Right forelimb (tissue), 1 donor: ENCODE measurements around the gene MRPL36.
"Not testable (repeated sequence)": the region's sequence is repeated elsewhere in the genome, so short reads cannot be mapped to it uniquely, and the experiment has no call there.

Experiments
- DNase-seq: peaks from one replicate; pipeline ENCODE4 v3.0.0-alpha.2; 2018

Gene MRPL36

DNA sequence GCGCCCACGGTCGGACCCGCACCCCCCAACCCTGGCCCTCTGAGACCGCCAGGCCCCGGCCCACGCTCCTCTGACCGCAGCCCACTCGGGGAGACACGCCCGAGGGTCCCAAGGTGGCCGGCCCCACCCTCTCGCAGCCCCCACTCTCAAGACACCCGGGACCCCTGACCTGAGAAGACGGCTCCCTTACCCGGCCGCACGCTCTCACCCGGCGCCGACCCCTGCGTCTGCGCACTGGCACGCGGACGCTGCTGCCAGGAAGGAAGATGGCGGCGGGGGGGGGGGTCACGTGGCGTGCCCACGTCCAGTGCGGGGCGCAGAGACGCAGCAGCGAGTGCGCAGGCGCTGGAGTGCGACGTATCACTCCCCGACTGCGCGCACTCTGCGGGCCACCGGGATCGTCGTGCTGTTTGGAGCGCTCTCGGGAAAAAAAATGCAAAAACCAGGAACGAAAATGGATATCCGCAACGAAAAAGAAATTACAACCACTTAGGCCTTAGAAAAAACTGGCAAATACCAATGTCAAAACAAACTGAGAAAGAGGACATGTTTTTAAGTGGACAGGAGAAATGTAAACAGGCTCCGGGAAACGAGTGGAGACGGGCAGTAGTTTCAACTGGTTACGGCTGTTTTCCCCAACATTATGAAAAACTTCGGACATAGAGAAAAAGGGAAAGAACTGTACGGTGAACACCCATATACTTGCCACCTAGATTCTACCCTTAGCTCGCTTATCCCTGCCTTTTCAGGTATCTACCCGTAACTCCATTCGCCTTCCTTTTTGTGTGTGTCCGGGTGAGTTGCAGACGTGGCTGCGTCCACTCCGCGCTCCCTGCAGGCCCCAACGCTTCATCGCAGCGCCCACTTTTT, at the start of gene MRPL36:
MRPL36 (minus strand) TSS at position 236 of the 870 bp plus-strand sequence. CDS start 902 bp downstream, outside the sequence.
- peak; percentile 96 for DNase-seq

DNA sequence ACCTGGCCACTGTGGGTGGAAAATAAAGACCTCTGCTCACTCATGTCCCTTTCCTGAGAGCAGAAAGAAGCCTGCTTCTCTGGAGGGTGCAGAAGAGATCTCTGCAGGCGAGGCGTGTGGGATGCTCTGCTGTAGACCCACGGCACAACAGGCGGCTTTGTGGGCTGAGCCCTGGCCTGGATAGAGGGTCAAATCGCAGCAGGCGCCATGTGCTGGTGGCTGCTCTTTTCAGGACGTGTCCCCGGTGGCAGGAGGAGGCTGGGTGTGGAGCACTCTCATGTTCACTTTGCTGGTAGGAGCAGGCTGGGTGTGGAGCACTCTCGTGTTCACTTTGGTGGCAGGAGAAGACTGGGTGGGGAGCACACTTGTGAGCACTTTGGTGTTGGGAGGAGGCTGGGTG, 48.0 kb upstream of the MRPL36 start:
- no peak for DNase-seq

DNA sequence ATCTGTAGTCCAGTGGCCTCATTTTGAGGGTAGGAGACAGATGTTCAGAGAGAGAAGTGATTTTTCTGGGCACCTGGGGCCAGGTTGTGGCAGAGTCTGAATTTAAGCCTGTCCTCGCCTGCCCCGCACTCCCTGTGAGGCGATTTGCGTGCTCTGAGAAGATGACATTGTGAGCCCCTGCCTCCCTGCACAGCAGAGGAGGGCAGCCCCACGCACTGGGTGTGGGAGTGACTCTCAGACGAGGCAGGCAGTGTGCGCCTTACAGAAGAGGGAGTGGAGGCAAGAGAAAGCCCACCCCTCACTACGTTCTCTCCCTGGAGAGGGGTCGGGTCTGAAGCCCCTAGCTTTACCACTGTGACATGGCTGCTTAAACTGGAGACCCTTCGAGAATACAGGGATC, 47.4 kb upstream of the MRPL36 start:
- no peak for DNase-seq

DNA sequence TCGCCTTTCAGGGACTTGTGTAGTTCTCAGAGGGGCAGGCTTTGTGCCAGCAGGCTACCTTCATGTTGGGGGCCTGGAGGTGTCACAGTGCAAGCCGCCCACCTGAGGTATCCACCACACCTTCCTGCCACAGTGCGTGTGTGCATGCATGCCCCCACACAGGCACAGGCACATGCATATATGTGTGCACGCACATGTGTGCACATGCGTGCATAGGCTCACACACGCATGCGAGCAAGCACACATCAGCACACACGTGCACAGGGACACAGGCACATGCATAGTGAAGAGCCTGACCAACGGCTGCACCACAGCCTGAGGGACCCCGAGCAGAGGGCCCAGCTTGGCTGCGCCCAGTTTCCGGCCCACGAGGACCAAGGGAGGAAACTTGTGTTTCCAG, 46.9 kb upstream of the MRPL36 start:
- DNase-seq: no peak

DNA sequence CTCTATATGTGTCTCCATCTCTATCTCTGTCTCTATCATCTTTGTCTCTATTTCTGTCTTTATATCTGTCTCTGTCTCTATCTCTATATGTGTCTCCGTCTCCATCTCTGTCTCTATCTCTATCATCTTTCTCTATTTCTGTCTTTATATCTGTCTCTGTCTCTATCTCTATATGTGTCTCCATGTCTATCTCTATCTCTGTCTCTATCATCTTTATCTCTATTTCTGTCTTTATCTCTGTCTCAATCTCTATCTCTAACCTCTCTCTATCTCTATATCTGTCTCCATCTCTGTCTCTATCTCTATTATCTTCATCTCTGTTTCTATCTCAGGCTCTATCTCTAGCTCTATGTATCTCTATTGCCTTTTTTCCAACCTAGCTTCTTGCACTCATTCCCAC, 46.1 kb upstream of the MRPL36 start:
- no peak for DNase-seq

DNA sequence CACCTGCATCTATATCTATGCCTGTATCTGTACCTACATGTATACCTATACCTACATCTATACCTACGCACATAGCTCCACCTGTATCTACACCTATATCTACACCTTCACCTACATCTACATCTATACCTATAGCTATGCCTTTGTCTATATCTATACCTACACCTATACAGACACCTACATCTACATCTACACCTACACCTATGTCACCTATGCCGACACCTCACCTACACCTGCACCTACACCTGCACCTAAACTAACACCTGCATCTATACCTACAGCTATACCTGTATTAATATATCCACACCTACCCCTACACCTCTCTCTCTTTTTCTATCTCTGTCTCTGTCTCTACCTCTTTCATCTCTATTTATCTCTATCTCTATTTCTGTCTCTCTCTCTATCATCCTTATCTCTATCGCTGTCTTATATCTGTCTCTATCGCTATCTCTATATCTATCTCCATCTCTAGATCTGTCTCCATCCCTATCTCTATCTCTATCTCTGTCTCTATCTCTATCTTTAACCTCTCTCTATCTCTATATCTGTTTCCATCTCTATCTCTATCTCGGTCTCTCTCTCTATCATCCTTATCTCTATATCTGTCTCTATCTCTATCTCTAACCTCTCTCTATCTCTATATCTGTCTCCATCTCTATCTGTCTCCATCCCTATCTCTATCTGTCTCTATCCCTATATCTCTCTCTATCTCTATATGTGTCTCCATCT, 45.2 kb upstream of the MRPL36 start:
- no peak for DNase-seq

DNA sequence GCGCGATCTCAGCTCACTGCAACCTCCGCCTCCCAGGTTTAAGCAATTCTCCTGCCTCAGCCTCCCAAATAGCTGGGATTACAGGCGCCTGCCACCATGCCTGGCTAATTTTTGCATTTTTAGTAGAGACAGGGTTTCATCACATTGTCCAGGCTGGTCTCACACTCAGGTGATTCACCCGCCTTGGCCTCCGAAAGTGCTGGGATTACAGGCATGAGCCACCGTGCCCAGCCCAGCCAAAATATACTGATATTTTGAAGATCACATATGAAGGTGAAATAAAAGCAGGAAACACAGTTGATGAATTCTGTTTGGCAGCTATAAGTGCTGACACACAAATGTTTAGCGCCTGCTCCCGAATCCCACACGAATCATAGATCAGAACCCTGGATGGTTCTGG, 44.1 kb upstream of the MRPL36 start:
- DNase-seq: not testable (repeated sequence)

DNA sequence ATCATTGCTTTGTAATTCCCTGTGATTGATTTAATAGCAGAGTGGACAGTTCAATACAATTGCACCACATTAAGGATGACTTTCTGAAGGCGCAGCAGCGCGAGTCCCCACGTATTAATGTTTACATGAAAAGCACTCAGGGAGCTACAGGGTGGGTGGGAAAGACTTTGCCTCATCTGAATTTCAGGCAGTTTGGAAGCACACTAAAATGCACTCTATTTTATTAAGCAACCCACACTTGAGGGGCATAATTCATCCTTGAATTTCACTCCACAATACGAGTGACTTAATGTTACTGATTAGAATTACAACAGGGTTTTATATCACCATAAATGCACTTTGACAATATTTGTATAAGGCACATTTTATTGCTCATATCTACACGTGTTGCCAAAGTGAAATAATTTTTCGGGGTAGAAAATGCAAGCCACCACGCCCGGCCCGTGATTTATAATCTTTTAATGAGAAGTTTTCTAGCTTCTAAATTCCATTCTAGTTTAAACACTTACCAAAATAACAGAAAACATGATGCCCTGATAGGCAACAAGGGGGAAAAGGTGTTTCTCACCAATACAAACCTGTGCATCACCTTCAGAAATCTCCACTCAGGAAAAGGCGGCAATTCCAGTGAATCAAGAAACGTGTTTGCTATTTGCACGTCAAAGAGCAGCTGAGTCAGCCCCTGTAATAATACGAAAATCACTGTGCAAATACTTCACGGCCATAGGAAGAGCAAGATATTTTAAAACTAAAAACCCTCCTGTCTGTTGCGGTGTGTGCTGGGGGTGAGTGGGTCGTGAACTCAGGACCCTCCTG, 42.6 kb upstream of the MRPL36 start:
- no peak for DNase-seq

DNA sequence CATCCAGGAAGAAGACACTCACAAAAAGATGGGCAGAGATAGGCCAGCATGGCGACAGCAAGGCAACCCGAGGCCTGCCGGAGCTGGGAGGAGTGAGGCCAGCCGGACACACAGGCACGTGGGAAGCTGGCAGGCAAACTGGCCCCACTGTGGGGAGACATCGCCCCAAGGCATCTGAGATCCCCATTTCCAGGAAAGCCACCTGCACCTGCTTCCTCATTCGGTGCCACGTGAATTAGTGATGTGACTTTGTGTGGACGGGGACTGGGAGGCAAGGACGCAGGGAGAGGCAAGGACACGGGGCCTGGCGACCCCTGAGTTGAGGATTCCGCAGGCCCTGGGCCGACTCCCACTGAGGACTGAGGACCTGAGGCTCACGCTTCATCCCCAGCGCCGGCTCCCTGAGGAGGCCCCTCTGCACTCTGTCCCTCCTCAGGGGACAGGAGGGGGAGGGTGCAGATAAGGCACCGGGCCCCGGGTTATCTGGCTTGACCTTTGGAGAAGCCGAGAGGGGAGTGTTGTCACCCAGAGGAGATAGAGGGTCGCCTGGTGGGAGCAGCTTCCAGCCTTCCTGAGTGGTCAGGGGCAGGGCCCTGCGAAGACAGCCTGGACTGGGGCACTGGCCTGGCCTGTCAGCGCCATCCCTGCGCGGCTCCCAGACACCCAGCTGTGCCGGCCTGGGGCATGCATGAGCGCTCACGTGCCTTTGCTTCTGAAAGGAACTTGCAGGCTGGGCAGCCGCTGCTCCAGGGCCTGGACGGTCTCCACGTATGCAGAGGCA, 41.3 kb upstream of the MRPL36 start:
- DNase-seq: no peak

DNA sequence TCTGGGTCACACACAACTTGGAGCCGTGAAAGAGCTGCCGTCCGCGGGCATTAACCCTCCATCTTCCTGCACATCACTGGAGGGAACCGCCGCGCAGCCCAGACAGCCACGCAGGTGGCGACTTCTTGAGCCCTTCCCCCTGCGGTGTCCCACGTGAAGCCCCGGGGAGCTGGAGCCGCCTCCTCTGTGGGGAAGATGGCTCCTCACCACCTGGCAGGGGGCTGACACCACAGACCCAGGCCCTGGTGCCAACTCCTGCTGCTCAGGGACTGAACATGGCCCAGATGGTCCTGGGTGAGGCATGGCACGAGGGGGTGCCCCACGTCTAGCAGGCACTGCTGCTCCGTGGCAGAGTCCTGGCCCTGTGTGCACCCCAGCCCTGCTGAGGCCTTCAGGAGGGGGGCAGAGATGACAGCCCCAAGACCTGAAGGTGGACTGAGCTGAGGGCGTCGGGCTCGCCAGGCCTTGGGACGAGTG, 40.5 kb upstream of the MRPL36 start:
- no peak for DNase-seq

DNA sequence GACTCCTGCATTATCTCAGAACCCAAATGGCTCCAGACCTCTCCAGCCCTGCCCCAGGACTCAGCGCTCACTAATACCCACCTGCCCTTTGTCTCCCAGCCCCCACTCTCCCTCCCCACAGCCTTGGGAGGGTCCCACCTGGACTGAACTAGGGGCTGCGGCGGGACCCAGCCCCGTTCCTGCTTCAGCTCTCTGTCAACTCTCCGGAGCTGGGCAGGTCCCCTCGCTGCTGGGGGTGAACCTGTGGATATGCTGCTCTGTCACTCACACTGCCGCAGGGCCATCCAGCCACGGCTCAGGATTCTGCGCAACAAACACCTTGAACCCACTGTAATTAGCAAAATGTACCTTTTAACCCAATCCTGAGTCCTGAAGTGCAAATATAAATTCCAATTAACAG, 38.4 kb upstream of the MRPL36 start:
- no peak for DNase-seq

DNA sequence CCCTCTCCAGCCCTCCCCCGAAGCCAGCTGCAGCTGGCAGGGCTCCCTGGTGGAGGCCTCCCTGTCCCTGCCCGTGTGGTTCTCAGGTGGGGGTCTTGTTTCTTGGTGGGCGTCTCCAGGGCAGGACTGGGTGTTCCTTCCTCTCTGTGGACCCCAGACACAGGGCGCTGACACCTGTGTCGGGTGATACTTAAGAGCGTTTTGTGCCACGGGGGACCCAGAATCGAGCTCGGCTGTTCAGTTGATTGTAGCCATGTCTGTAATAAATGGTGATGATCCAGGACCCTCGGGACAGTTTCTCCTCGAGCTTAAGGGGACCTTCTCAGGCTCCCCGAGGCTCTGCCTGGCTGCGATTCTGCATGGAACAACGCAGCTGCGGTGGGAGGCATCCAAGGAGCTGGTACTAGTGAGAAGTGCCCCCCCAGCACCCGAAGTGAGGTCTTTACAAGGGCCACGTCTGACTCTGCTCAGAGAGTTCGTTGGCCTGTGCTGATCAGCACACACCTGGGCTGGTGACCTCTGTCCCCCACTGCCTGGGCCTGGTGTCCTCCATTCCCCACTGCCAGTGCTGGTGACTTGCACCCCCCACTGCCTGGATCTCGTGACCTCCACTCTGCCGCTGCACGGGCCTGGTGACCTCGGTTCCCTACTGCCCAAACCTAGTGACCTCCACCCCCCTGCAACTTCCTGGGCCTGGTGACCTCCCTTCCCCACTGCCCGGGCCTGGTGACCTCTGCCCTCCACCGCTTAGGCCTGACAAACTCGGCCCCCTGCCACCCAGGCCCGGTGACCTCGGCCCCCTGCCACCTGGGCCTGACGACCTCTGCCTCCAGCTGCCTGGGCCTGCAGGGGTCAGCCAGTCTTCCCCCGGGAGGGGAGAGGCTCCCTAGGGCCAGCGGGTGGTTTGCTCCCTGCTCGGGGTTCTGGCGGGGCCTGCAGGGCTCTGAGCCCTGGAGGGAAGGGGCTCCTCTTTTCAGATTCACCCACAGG, 37.5 kb upstream of the MRPL36 start:
- no peak for DNase-seq

DNA sequence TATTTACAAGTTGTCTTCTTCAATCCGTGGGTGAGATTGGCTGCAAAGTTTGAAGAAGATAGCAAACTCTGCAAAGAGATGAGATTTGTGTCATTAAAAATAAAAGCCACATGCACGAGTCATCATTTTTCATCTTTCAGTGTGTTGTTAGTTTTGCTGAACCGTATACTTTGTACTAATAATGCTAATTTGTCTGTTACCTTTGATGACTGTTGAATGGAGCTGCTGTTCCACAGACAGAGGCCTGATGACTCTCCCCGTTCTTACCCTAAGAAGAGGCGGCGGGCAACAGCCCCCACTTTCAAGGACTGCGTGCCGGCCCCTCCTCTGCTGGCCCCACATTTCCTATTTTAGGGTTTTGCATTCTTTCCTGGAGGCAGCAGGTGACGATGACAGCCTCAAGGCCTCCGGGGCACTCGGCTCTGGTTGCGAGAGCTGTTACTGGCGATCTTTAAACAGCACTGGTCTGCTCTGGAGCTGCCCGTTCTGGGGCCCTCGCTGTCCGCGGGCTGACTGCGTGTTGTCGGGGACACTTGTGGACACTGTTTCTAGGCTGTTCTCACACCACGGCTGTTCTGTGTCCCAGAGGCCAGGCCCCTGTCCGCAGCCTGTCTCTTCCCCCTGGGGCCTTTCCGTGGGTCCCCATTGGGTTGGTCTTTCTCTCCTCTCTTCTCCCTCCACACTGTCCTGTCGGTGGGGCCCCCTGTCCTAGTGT, 36.7 kb upstream of the MRPL36 start:
- peak; percentile 43 for DNase-seq

DNA sequence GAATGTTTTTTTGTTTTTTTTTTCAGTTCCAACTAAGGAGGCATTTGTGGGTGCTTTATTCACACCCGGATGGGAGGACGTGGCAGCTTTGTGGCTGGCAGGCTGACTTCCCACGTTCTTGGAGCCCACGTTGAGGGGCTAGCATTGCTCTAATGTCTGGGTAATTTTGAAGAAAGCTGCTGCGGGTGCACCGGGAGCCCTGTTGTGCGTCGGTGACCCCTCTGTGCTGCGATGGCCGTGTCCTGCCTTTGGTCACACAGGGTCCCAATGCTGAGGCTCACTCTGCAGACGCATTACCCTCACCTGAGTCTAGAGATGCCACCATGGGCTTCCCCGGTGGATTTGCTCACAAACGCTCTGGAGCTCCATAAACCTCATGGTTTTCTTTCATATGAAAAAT, 35.8 kb upstream of the MRPL36 start:
- DNase-seq: no peak

DNA sequence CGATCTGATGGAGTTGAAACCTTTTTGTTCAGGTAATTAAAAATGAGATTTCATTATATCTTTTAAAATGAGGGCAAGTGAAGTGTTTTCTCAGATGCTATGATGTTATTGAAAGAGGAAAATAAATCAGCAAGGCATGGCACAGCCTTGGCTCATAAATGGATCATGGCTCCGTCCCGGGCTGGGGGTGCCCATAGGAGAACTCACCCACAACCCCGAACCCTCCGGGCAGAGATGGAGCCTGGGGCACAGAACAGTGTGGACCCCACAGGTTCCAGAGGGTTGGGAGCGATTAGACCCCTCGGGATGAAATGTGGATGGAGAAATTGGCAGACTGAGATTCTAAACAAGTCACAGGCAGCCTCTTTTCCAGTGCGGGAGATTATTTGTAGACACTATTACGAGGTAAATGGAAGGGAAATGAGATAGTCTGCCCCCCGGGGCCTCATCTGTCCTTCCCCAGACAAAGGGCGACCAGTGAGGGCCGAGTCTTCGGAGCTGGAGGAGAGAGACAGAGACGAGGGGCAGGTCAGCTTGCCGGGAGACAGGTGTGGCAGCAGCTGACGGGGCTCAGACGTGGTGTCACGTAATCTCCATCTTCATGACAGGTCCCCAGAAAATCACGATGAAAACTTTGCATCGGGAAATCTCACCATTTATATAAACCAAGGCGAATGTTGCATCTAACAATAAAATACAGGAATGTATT, 35.2 kb upstream of the MRPL36 start:
- DNase-seq: peak; percentile 30

DNA sequence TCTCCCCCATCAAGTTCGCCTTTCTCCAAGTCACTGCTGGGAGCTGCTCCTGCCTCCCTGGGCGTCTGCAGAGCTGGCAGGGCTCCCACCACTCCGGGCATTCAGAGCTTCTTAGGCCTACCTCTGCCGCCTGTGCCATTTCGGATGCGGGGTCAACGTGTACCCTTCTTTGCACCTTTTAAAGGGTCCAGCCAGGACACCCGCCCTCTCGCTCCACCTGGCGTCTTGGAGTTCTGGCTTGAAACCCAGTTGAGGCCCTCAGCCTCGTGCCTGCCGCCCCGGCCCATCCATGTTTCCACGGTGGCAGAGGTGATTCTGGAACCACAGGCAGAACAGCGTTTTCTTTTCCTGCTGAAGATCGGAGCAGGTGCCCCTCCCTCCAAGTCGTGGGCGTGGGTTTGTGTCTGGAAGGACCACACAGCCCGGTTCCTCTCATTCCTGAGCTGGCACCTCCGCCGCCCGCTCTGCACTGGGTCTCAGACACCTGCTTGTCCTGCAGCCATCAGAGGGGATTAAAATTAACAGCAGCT, 34.5 kb upstream of the MRPL36 start:
- peak; percentile 40 for DNase-seq

DNA sequence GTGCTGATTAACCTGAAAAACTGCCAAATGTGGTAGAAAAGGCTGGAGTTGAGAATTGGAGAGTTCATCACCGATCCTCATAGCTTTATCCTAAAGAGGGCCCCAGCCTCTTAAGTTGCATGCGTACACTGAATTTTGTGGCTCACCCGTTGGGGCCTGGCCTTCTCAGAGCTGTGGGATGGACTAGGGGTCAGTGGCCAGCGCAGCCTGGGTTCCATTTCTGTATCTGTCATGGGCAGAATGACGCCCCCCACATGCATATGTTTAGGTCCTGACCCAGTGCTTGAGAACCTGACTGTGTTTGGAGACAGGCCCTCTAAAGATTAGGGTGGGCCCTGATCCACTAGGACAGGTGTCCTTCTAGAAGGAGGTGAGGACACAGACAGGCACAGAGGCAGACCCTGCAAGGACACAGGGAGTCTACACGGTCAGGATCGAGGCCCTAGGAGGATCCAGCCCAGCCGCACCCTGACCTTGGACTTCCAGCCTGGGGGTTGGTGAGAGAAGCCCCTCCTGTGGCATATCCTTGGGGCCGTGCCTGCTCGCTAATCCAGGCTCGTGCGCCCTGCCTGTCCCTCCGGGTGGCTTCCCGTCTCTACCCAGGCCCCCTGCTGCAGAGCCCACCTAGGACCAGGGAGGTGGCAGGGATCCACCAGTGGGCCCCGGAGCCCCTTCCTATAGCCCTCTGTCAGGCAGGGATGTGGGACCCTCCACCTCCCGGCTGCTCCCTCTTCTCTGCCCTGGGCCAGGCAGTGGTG, 33.8 kb upstream of the MRPL36 start:
- DNase-seq: peak; percentile 3

DNA sequence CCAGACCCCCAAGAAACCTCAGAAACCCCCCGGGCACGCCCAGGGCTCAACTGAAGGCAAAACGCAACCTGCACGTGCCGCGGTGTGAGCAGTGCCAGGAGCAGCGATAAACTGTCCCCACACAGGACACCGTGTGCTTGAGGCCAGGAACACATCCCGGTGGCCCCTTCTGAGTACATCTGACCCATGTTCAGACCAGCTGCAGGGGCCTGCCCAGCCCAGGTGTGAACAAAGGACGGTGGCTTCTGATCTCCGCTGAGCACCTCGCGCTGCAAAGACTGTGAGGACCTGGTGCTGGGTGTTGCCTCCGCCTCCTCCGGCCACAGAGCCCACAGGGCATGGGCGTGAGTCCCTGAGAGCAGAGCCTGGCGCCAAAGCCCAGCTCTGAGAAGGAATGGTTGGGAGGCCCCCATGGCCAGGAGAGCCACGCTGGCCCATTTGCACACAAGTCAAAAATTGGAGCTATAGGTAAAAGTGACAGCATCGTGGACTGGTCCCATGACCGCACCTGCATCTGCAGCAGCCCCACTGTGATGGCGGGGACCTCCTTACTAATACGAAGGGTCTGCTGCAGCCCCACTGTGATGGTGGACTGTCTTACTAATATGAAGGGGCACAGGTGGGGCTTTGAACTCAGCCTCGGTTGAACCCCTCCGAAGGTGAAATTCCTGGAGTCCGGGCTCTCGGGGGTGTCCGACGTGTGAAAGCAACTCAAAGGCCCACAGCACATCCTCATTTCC, 33.0 kb upstream of the MRPL36 start:
- peak; percentile 41 for DNase-seq
